Hepatocyte (in vitro differentiated cells): ENCODE results near the gene TIGAR. TPM values are rescaled to one million over a fixed set of nuclear protein-coding genes. Genes with fewer than 3 reads are reported as not detected.

ENCODE experiments used
- DNase-seq: peaks from one replicate; pipeline ENCODE4 v3.0.0-alpha.2; 2016; ENCODE audit warnings: low spot score
- H2AFZ ChIP-seq: fragments of 200-600 bp; sonication (generic); 2 replicates; pipeline ENCODE4 v1.6.0; 2016; ENCODE audit warnings: antibody characterized with exemption, mild to moderate bottlenecking
- H3K27ac ChIP-seq: fragments of 200-600 bp; sonication (generic); 2 replicates; pipeline ENCODE4 v1.5.1; 2016; ENCODE audit warnings: mild to moderate bottlenecking
- H3K27me3 ChIP-seq: fragments of 200-600 bp; sonication (generic); 2 replicates; pipeline ENCODE4 v1.6.1; 2016
- H3K36me3 ChIP-seq: fragments of 200-600 bp; sonication (generic); replicated peaks from 2 replicates; pipeline ENCODE4 v1.5.1; 2016; ENCODE audit warnings: low read depth; ENCODE audit not compliant: insufficient read depth
- H3K4me1 ChIP-seq: fragments of 200-600 bp; sonication (generic); 2 replicates; pipeline ENCODE4 v1.5.1; 2016; ENCODE audit warnings: mild to moderate bottlenecking, moderate library complexity; ENCODE audit not compliant: insufficient read depth
- H3K4me2 ChIP-seq: fragments of 200-600 bp; sonication (generic); 2 replicates; pipeline ENCODE4 v1.6.0; 2016
- H3K4me3 ChIP-seq: fragments of 200-600 bp; sonication (generic); 2 replicates; pipeline ENCODE4 v1.5.1; 2016; ENCODE audit warnings: mild to moderate bottlenecking
- H3K79me2 ChIP-seq: fragments of 200-600 bp; sonication (generic); 2 replicates; pipeline ENCODE4 v1.6.0; 2017; ENCODE audit warnings: mild to moderate bottlenecking
- H3K9me2 ChIP-seq: fragments of 200-600 bp; sonication (generic); replicated peaks from 2 replicates; pipeline ENCODE4 v1.6.0; 2017; ENCODE audit warnings: mild to moderate bottlenecking; ENCODE audit not compliant: insufficient read depth
- H3K9me3 ChIP-seq: fragments of 200-600 bp; sonication (generic); 2 replicates; pipeline ENCODE4 v1.5.1; 2016; ENCODE audit warnings: low read depth, mild to moderate bottlenecking
- H4K20me1 ChIP-seq: fragments of 200-600 bp; sonication (generic); 2 replicates; pipeline ENCODE4 v1.6.0; 2016; ENCODE audit warnings: mild to moderate bottlenecking; ENCODE audit not compliant: insufficient read depth, poor library complexity, severe bottlenecking
- EZH2 ChIP-seq: fragments of 200-600 bp; sonication (generic); IDR thresholded peaks from 2 replicates; pipeline ENCODE4 v1.6.1; 2016; ENCODE audit warnings: antibody characterized with exemption, mild to moderate bottlenecking, borderline replicate concordance
- EZH2phosphoT487 ChIP-seq: fragments of 200-600 bp; sonication (generic); IDR thresholded peaks from one replicate; pipeline ENCODE4 v1.6.1; 2018; ENCODE audit warnings: antibody characterized with exemption, mild to moderate bottlenecking, low read depth, moderate library complexity; ENCODE audit not compliant: unreplicated experiment, severe bottlenecking
- WGBS: methylation state at CpG from one replicate; pipeline ENCODE4 v1.1.6; 2016; ENCODE audit warnings: low lambda C conversion rate; ENCODE audit errors: missing lambda C conversion rate; 5-methylcytosine and 5-hydroxymethylcytosine counted together
- polyA plus RNA-seq: library from polyadenylated mRNA; unstranded; fragments of >200 nt; fragmentation: Nextera tagmentation; extraction: Ambion mirVana; gene quantifications from 2 replicates; pipeline ENCODE4 v1.2.1, GENCODE V29; 2016
- total RNA-seq: library from RNA; depleted of rRNA; stranded (reverse); fragments of >200 nt; gene quantifications from 2 replicates; pipeline ENCODE4 v1.2.3, GENCODE V29; 2014
- TF ChIP-seq, protein P1 (sequence below): fragments of 200-600 bp; sonication (generic); IDR thresholded peaks from 2 replicates; pipeline ENCODE4 v1.5.1; 2016; ENCODE audit warnings: antibody characterized with exemption, mild to moderate bottlenecking; ENCODE audit not compliant: poor library complexity

The TIGAR gene
- total and polyA plus RNA-seq, 2 experiments from 2014 or later = 7.9 to 9.8 TPM

DNA sequence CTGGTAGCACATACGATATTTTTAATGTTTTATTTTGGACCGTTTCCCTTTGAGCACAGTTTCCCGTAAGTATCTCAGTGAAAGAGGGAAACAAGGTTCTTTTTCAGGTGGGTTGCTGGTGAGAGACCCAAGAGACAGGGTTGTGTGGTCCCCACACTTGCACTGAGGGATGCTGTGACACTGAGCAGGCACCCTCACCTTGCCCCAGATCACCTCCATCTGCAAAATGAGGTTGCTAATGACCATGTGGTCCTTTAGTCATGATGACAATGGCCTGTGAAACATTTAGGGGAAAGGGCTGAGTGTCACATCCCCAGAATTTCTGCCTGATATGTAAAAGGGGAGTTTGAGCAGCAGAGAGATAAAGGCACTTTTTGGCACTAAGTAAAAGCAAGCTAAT is 43.2 kb upstream of the TIGAR start:
- Histone ChIP-seq H2AFZ (no peak overlapping the region), H4K20me1 (peaks cover 55% of the 10 kb centered on the region), H3K4me2 (peak overlapping the region; percentile 71), H3K36me3 (no peaks in the 10 kb centered on the region), H3K27ac (peak overlapping the region; percentile 51), H3K4me3 (no peak overlapping the region), H3K79me2 (peaks cover 81% of the 10 kb centered on the region), H3K9me2 (no peaks in the 10 kb centered on the region), H3K4me1 (peaks cover 57% of the 10 kb centered on the region), H3K27me3 (no peaks in the 10 kb centered on the region), H3K9me3 (no peaks in the 10 kb centered on the region)
- WGBS = 90% methylated on average over 3 of the region's 3 CpGs
- TF ChIP-seq EZH2 (no peak), EZH2phosphoT487 (no peak)
- TF ChIP-seq, protein P1, sequence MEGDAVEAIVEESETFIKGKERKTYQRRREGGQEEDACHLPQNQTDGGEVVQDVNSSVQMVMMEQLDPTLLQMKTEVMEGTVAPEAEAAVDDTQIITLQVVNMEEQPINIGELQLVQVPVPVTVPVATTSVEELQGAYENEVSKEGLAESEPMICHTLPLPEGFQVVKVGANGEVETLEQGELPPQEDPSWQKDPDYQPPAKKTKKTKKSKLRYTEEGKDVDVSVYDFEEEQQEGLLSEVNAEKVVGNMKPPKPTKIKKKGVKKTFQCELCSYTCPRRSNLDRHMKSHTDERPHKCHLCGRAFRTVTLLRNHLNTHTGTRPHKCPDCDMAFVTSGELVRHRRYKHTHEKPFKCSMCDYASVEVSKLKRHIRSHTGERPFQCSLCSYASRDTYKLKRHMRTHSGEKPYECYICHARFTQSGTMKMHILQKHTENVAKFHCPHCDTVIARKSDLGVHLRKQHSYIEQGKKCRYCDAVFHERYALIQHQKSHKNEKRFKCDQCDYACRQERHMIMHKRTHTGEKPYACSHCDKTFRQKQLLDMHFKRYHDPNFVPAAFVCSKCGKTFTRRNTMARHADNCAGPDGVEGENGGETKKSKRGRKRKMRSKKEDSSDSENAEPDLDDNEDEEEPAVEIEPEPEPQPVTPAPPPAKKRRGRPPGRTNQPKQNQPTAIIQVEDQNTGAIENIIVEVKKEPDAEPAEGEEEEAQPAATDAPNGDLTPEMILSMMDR = no peak
- no peak for DNase-seq

DNA sequence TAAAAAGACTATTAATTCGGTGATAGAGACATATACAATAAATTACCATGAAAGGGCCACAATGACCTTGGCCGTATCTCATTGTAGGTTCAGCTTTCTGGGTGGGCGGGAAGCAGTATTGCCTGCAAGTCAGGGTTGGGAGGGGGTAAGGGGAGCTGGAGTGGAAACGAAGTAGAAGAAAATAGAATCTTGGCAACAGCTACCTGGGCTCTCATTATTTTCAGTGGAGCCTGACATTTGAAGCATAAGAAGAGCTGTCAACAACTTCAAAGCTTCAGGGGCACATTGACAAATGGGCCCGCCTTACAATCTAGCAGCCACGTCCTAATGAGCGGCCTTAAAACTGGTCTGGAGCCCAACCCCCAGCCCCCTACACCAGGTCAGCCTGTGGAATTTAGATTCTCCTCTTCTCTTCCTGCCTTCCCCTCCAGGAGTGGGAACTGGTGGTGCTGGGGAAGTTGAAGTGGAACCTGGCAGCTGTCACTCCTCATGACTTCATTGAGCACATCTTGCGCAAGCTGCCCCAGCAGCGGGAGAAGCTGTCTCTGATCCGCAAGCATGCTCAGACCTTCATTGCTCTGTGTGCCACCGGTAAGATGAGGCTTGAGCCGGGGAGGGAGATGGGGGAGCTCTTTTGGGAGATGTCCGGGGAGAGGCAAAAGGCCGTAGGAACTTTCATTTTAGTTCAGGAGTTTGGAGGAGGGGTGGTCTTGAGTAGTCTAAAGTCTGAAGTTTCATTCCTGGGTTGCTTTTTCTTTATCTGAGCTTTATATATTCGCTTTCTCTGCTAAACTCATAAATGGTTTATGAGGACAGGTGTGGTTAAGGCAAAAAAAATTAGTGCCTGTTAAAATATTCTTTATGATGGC is 42.5 kb upstream of the TIGAR start:
- peaks cover 88% of the 10 kb centered on the region for H3K79me2 ChIP-seq

DNA sequence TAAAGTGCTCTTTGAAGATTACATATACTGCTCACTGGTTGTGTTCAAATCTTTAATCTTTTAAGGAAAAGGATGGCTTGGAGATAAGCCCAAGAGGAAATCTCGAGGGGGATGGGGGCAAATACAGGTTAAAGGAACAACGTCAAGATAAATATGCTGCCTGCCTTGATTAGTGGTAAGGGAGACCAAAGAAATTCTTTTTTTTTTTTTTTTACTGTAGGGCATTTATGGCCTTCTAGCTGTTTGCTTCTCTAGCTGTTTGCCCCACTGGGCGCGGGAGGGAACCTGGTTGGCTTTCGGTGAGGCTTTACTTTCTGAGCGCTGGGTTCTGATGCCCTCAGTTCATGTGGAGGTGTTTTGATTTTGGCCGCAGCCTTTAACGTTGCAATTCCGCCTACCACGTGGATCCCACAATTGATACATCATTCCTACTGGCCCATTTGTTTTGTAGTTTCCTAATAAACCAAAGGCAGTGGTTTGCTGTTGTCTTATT is 41.8 kb upstream of the TIGAR start:
- H3K79me2 ChIP-seq = peaks cover 89% of the 10 kb centered on the region
- no peaks in the 10 kb centered on the region for H3K9me3 ChIP-seq
- H3K36me3 ChIP-seq = no peaks in the 10 kb centered on the region
- no peak overlapping the region for H2AFZ ChIP-seq
- H3K27me3 ChIP-seq = no peaks in the 10 kb centered on the region
- peaks cover 68% of the 10 kb centered on the region for H4K20me1 ChIP-seq
- no peaks in the 10 kb centered on the region for H3K9me2 ChIP-seq
- DNase-seq = peak; percentile 37
- H3K27ac ChIP-seq = peak overlapping the region; percentile 51
- WGBS = 45% methylated on average over 10 of the region's 10 CpGs
- H3K4me3 ChIP-seq = no peak overlapping the region
- H3K4me2 ChIP-seq = peak overlapping the region; percentile 71
- TF ChIP-seq, protein P1 = no peak
- TF ChIP-seq EZH2 = no peak
- TF ChIP-seq EZH2phosphoT487 = no peak
- peaks cover 53% of the 10 kb centered on the region for H3K4me1 ChIP-seq

More for the DNA sequence above, 42.5 kb upstream of the TIGAR start:
- WGBS = 42% methylated on average over 13 of the region's 15 CpGs
- Histone ChIP-seq H3K4me1 (peaks cover 53% of the 10 kb centered on the region), H3K9me2 (no peaks in the 10 kb centered on the region), H3K27ac (peak overlapping the region; percentile 51), H4K20me1 (peaks cover 61% of the 10 kb centered on the region), H3K4me3 (no peak overlapping the region), H3K4me2 (peak overlapping the region; percentile 71), H3K36me3 (no peaks in the 10 kb centered on the region), H2AFZ (no peak overlapping the region), H3K9me3 (no peaks in the 10 kb centered on the region), H3K27me3 (no peaks in the 10 kb centered on the region)
- TF ChIP-seq EZH2phosphoT487 (no peak), EZH2 (no peak)
- TF ChIP-seq, protein P1 = no peak
- peak; percentile 71 for DNase-seq
